ENCODE data around the gene RAP2A.

Gene RAP2A

DNA sequence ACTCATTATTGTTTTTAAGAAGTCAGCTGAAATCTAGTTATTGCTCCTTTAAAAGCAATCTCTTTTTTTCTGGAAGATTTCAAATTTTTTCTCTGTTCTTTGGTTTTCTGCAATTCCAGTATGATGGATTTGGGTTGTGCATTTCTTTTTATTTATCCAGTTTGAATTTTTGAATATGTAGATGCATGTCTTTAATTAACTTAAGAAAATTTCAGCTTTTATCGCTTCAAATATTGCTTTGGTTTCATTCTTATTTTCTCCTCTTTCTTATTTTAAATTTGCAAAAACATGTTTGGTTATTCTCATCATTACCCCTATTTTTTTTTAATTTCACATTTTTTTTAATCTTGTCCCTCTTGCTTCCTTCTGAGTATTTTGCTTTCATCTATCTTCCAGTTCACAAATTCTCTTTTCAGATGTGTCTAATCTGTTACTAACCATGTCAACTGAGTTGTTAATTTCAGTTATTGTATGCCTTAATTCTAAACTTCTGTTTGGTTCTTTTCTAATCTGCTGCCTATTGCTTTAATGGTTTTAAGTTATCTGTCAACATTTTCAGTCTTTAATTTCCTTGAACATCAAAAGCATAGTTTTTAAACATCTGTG lies 56.8 kb downstream of the RAP2A start:
- Histone ChIP-seq H3K4me2 (no peak overlapping the region), H3K27me3 (ENCODE audit: insufficient read depth, low read depth) (no peaks in the 10 kb centered on the region), H3K9ac (no peak overlapping the region), H3K4me1 (ENCODE audit: low read depth, poor library complexity, severe bottlenecking) (no peaks in the 10 kb centered on the region), H4K20me1 (ENCODE audit: insufficient read depth) (no peaks in the 10 kb centered on the region), H3K36me3 (ENCODE audit: insufficient read depth) (no peaks in the 10 kb centered on the region), H3K79me2 (ENCODE audit: insufficient read depth, low read depth) (no peaks in the 10 kb centered on the region), H3K4me3 (IDR thresholded peaks at IDR 0.05; ENCODE audit: insufficient read depth, low read depth, low read length) (no peak overlapping the region), H2AFZ (ENCODE audit: low read depth) (no peak overlapping the region), H3K27ac (no peak overlapping the region)
- TF ChIP-seq, protein P1, sequence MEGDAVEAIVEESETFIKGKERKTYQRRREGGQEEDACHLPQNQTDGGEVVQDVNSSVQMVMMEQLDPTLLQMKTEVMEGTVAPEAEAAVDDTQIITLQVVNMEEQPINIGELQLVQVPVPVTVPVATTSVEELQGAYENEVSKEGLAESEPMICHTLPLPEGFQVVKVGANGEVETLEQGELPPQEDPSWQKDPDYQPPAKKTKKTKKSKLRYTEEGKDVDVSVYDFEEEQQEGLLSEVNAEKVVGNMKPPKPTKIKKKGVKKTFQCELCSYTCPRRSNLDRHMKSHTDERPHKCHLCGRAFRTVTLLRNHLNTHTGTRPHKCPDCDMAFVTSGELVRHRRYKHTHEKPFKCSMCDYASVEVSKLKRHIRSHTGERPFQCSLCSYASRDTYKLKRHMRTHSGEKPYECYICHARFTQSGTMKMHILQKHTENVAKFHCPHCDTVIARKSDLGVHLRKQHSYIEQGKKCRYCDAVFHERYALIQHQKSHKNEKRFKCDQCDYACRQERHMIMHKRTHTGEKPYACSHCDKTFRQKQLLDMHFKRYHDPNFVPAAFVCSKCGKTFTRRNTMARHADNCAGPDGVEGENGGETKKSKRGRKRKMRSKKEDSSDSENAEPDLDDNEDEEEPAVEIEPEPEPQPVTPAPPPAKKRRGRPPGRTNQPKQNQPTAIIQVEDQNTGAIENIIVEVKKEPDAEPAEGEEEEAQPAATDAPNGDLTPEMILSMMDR (conservative IDR thresholded peaks at IDR 0.05; ENCODE audit: low read depth, low read length): no peak

DNA sequence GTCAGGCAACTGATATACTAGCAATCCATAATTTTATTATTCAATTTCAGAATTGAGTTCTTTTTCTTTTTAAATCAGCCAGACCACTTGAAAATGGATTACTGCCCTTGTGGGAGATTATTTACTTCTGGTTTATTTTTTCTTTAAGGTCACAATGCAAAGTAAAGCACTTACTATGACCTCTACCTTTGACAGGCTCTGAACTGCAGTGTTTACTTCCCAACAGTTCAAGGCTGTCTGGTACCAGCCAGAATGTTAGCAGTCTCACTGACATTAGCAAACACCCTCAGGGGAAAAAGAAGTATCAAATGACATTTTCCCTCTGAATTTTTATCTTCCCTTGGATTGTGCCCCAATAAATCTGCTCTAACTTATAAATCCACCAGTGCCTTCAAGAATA lies 57.5 kb downstream of the RAP2A start:
- Histone ChIP-seq H2AFZ (ENCODE audit: low read depth) (no peak overlapping the region), H3K27me3 (ENCODE audit: insufficient read depth, low read depth) (no peaks in the 10 kb centered on the region), H3K4me2 (no peak overlapping the region), H3K27ac (no peak overlapping the region), H3K36me3 (ENCODE audit: insufficient read depth) (no peaks in the 10 kb centered on the region), H3K4me1 (ENCODE audit: low read depth, poor library complexity, severe bottlenecking) (no peaks in the 10 kb centered on the region), H3K4me3 (IDR thresholded peaks at IDR 0.05; ENCODE audit: insufficient read depth, low read depth, low read length) (no peak overlapping the region), H3K79me2 (ENCODE audit: insufficient read depth, low read depth) (no peaks in the 10 kb centered on the region), H4K20me1 (ENCODE audit: insufficient read depth) (no peaks in the 10 kb centered on the region), H3K9ac (no peak overlapping the region)
- TF ChIP-seq, protein P1 (conservative IDR thresholded peaks at IDR 0.05; ENCODE audit: low read depth, low read length): no peak

DNA sequence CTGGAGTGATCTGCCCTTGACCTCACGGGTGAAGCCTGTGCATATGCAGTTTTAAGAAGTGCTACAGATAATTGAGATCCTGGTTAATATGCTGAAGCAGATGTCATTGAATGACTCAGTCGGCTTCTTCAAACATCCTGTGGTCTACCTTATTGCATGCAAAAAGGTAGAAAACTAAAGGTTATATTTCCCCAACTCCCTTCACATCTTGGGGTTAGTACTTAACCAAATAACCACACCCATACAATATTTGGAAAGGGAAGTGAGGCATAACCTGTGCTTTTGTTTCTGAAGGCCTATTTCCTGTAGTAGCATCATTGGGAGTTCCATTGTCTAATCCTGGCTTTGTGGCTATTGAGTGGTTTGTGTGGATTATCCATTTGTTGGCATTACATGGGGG lies 58.3 kb downstream of the RAP2A start:
- H3K4me3 ChIP-seq (IDR thresholded peaks at IDR 0.05; ENCODE audit: insufficient read depth, low read depth, low read length): no peak overlapping the region
- no peaks in the 10 kb centered on the region for H4K20me1 ChIP-seq (ENCODE audit: insufficient read depth)
- H3K4me2 ChIP-seq: no peak overlapping the region
- no peaks in the 10 kb centered on the region for H3K79me2 ChIP-seq (ENCODE audit: insufficient read depth, low read depth)
- no peaks in the 10 kb centered on the region for H3K4me1 ChIP-seq (ENCODE audit: low read depth, poor library complexity, severe bottlenecking)
- H3K9ac ChIP-seq: no peak overlapping the region
- TF ChIP-seq, protein P1 (conservative IDR thresholded peaks at IDR 0.05; ENCODE audit: low read depth, low read length): no peak
- H3K36me3 ChIP-seq (ENCODE audit: insufficient read depth): no peaks in the 10 kb centered on the region
- H3K27ac ChIP-seq: no peak overlapping the region
- no peaks in the 10 kb centered on the region for H3K27me3 ChIP-seq (ENCODE audit: insufficient read depth, low read depth)
- no peak overlapping the region for H2AFZ ChIP-seq (ENCODE audit: low read depth)

DNA sequence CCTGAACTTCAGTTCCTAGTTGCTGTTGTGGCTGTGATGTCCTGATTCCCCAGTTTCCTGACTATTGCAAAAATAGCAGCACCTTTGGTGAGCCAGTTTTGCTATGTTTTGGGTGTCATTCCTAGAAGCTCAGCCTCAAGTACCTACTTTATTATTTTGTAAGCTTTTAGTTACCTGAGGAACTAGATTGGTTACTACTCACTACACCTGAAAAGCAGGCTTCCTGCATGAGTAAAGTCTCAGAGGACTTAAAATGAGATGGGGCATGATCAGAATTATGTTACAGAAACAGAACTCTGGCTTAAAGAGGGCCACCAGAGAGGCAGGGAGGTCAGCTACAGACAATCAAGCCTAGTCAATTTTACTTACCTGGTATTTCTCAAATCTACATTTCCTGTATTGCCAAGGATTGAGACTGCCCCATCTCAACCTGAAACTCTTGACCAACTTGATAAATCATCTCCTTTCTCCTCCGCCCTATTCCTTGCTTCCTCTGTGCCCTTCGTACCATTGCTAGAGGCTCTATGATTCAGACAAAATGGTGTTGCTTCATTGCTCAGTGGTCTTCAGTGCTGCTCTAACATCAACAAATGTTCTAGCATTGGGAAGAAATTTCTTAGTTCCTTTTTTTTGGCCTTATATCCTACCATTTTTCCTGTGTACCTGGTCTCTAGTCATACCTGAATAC lies 58.9 kb downstream of the RAP2A start:
- TF ChIP-seq, protein P1 (conservative IDR thresholded peaks at IDR 0.05; ENCODE audit: low read depth, low read length): no peak
- no peak overlapping the region for H3K9ac ChIP-seq
- H3K36me3 ChIP-seq (ENCODE audit: insufficient read depth): no peaks in the 10 kb centered on the region
- no peak overlapping the region for H2AFZ ChIP-seq (ENCODE audit: low read depth)
- no peaks in the 10 kb centered on the region for H3K4me1 ChIP-seq (ENCODE audit: low read depth, poor library complexity, severe bottlenecking)
- no peak overlapping the region for H3K4me3 ChIP-seq (IDR thresholded peaks at IDR 0.05; ENCODE audit: insufficient read depth, low read depth, low read length)
- H3K4me2 ChIP-seq: no peak overlapping the region
- no peaks in the 10 kb centered on the region for H4K20me1 ChIP-seq (ENCODE audit: insufficient read depth)
- H3K79me2 ChIP-seq (ENCODE audit: insufficient read depth, low read depth): no peaks in the 10 kb centered on the region
- no peak overlapping the region for H3K27ac ChIP-seq
- no peaks in the 10 kb centered on the region for H3K27me3 ChIP-seq (ENCODE audit: insufficient read depth, low read depth)

Data from KMS-11 (cell line).